ENCODE results near the gene AKAP17A.

Gene AKAP17A

GRCh38 chrX:1629244-1629643, 37.8 kb downstream of the AKAP17A start:
- Histone ChIP-seq H3K27me3 (ENCODE audit: control insufficient read depth, insufficient read depth, low read length) (no peaks in the 10 kb centered on the region), H3K4me3 (ENCODE audit: low read length) (no peak overlapping the region), H3K36me3 (ENCODE audit: control insufficient read depth, insufficient read depth, low read length) (no peaks in the 10 kb centered on the region), H3K4me1 (ENCODE audit: control insufficient read depth, insufficient read depth, low read length) (no peaks in the 10 kb centered on the region), H3K27ac (ENCODE audit: low read length) (no peak overlapping the region), H3K9me3 (ENCODE audit: control insufficient read depth, insufficient read depth, low read length) (no peaks in the 10 kb centered on the region)
- no CpG with 5 or more reads among the region's 7 CpGs for WGBS (ENCODE audit: insufficient coverage, insufficient read length)
- DNase-seq (ENCODE audit: low read depth, low spot score): no peak

- no peak for DNase-seq (ENCODE audit: low read depth, low spot score)
- no peaks in the 10 kb centered on the region for H3K4me1 ChIP-seq (ENCODE audit: control insufficient read depth, insufficient read depth, low read length)
- no peaks in the 10 kb centered on the region for H3K36me3 ChIP-seq (ENCODE audit: control insufficient read depth, insufficient read depth, low read length)
- H3K27me3 ChIP-seq (ENCODE audit: control insufficient read depth, insufficient read depth, low read length): no peaks in the 10 kb centered on the region
- H3K9me3 ChIP-seq (ENCODE audit: control insufficient read depth, insufficient read depth, low read length): no peaks in the 10 kb centered on the region
- no peak overlapping the region for H3K4me3 ChIP-seq (ENCODE audit: low read length)
- no peak overlapping the region for H3K27ac ChIP-seq (ENCODE audit: low read length)
Measured at GRCh38 chrX:1646009-1646408, 54.6 kb downstream of the AKAP17A start.

GRCh38 chrX:1649621-1650020, 58.2 kb downstream of the AKAP17A start:
- Histone ChIP-seq H3K9me3 (ENCODE audit: control insufficient read depth, insufficient read depth, low read length) (no peaks in the 10 kb centered on the region), H3K36me3 (ENCODE audit: control insufficient read depth, insufficient read depth, low read length) (no peaks in the 10 kb centered on the region), H3K27ac (ENCODE audit: low read length) (no peak overlapping the region), H3K27me3 (ENCODE audit: control insufficient read depth, insufficient read depth, low read length) (no peaks in the 10 kb centered on the region), H3K4me3 (ENCODE audit: low read length) (no peak overlapping the region), H3K4me1 (ENCODE audit: control insufficient read depth, insufficient read depth, low read length) (no peaks in the 10 kb centered on the region)
- no CpG with 5 or more reads among the region's 8 CpGs for WGBS (ENCODE audit: insufficient coverage, insufficient read length)
- peak; percentile 50 for DNase-seq (ENCODE audit: low read depth, low spot score)
